Activated T-cell treated with anti-CD3 and anti-CD28 coated beads, Interleukin-2, amount 50 U/mL, for 4 hours (primary cell): ENCODE results near the gene UBAP2. TPM values are rescaled to one million over a fixed set of nuclear protein-coding genes. Genes with fewer than 3 reads are reported as not detected.

Source experiments
- ATAC-seq, 2 donors: fragments of 200-7000 bp; cut with Tn5 transposase; one replicate each; pipeline ENCODE4 v1.10.0; 2021
- DNase-seq: peaks from one replicate; pipeline ENCODE4 v3.0.0-alpha.2; 2020
- H3K27me3 Mint-ChIP-seq: one replicate; pipeline ENCODE4 v1.8.0; 2021; ENCODE audit warnings: low read depth, mixed read lengths
- H3K36me3 Mint-ChIP-seq: one replicate; pipeline ENCODE4 v1.8.0; 2022; ENCODE audit warnings: mixed read lengths; ENCODE audit not compliant: insufficient read depth
- H3K4me1 Mint-ChIP-seq: one replicate; pipeline ENCODE4 v1.8.0; 2021; ENCODE audit warnings: low read depth, mixed read lengths
- H3K4me3 Mint-ChIP-seq: one replicate; pipeline ENCODE4 v1.8.0; 2021; ENCODE audit warnings: mild to moderate bottlenecking, moderate library complexity, mixed read lengths
- H3K9me3 Mint-ChIP-seq: one replicate; pipeline ENCODE4 v1.8.0; 2021; ENCODE audit warnings: mixed read lengths
- total RNA-seq, 3 donors: library from RNA; stranded (reverse); gene quantifications; one replicate each; pipeline ENCODE4 v1.2.1, GENCODE V29; 2021

UBAP2 gene
- total RNA-seq, 3 donors from 2014 or later: 47.9 to 59.4 (median 52.3) TPM

DNA sequence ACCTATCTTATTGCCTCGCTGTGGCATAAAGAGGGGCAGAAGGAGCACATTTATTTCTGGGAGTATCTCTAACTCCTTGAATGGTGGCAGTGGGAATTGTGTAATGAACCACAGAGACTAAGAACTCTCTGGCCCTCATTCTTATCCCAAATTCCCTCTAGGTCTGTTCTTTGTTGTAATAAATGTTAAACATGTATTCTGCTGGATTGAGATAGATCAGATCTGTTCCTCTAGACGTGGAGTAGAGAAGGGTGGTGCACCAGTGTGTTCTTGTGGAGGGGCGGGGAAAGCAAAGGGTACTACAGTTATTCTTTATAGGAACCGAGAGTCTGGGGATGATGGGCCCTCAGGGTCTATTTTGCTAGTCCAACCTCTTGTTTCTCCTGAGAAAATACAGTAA, 141.3 kb downstream of the UBAP2 start:
- Mint-ChIP-seq H3K9me3 (no peaks in the 10 kb centered on the region), H3K4me3 (no peak overlapping the region), H3K27me3 (no peaks in the 10 kb centered on the region), H3K36me3 (peaks cover 7% of the 10 kb centered on the region), H3K4me1 (peaks cover 12% of the 10 kb centered on the region)
- ATAC-seq (no peak), DNase-seq (no peak)

DNA sequence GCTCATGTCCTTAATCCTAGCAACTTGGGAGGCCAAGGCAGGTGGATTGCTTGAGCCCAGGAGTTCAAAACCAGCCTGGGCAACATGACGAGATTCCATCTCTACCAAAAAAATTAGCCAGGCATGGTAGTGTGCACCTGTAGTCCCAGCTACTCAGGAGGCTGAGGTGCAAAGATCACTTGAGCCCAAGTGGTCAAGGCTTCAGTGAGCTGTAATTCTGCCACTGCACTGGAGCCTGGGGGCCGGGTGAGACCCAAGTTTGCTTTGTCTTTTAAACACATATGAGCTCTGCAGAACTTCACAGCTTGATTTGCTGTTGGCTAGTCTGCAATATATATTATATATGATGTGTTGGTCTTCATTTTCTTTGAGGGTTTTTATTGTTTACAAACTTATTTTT, 141.9 kb downstream of the UBAP2 start:
- no peak overlapping the region for H3K4me3 Mint-ChIP-seq

DNA sequence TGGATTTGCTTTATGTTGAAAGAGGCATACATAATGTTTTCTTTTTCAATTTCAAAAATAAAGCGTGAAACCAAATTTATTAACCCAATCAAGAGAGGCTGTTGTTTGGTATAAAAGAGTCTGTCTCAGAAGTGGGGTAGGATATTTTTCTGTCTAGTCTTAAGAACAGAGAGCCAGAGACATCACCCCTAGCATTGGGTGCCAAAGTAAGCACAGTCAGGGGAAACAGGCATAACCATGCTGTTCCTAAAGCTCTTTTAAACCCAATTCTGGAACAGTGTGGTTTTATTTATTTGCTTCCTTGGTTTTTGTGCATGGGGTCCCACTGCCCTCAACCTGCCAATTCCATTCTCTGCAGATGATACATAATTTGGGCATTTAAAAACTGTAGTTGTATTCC, 143.6 kb downstream of the UBAP2 start:
- no peak for ATAC-seq

More for the DNA sequence above, 141.9 kb downstream of the UBAP2 start:
- H3K27me3 Mint-ChIP-seq: no peaks in the 10 kb centered on the region
- H3K9me3 Mint-ChIP-seq: no peaks in the 10 kb centered on the region
- ATAC-seq: no peak
- peaks cover 12% of the 10 kb centered on the region for H3K4me1 Mint-ChIP-seq
- DNase-seq: no peak
- peaks cover 6% of the 10 kb centered on the region for H3K36me3 Mint-ChIP-seq

DNA sequence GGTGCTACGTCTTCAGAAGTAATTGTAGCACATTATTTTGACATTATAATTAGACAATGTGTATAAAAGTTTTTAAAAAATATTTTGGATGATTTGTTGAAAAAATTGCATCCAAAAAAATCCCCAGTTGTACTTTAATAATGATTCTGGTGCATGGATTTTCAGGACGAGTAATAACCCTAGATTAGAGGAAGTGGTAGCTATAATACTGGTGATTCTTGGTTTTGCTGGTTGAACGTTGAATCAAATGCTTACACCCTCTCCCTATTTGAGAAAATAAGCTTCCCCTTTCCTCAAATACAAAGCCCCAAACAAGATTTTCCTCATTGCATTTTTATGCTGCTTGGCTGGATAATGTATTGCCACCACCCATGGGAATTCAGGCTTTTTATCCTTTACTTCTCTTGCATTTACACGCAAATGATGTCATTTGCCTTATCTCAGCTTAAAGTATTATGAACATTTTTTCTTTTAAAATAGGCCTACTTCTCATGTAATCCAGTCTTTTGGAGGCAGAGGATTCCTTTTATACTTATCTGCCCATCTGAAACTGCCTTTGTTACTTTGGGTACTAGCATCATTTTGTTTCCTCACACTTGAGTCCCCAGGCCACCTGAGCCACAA, 145.4 kb downstream of the UBAP2 start:
- no peak overlapping the region for H3K4me3 Mint-ChIP-seq
- H3K9me3 Mint-ChIP-seq: no peaks in the 10 kb centered on the region
- DNase-seq: no peak
- ATAC-seq: no peak
- no peaks in the 10 kb centered on the region for H3K27me3 Mint-ChIP-seq
- peaks cover 12% of the 10 kb centered on the region for H3K4me1 Mint-ChIP-seq
- peaks cover 15% of the 10 kb centered on the region for H3K36me3 Mint-ChIP-seq

More for the DNA sequence above, 143.6 kb downstream of the UBAP2 start:
- H3K4me3 Mint-ChIP-seq: no peak overlapping the region
- H3K36me3 Mint-ChIP-seq: peaks cover 15% of the 10 kb centered on the region
- no peak for DNase-seq
- H3K27me3 Mint-ChIP-seq: no peaks in the 10 kb centered on the region
- H3K4me1 Mint-ChIP-seq: peaks cover 12% of the 10 kb centered on the region
- H3K9me3 Mint-ChIP-seq: no peaks in the 10 kb centered on the region

DNA sequence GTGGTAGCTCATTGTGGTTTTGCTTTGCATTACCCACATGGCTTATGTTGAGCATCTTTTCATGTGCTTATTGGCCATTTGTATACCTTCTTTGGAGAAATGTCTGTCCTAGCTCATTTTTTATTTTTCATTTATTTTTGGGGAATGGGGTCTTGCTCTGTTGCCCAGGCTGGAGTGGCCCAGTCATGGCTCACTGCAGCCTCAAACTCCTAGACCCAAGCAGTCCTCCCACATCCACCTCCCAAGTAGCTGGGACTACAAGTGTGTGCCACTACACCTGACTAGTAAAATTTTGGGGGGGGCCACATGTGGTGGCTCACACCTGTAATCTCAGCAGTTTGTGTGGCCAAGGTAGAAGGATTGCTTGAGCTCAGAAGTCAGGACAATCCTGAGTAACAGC, 154.4 kb downstream of the UBAP2 start:
- H3K27me3 Mint-ChIP-seq: no peaks in the 10 kb centered on the region

DNA sequence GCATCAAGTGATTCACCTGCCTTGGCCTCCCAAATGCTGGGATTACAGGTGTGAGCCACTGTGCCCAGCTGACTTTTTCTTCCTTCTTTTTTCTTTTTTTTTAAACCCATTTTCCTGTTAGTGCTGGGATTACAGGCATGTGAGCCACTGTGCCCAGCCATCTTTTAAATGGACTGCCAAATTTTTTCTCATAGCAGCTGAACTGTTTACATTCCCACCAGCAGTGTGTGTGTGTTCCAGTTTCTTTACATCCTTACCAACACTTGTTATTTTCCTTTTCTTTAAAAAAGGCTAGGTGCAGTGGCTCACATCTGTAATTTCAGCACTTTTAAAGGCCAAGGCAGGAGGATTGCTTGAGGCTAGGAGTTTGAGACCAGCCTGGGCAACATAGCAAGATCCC, 154.8 kb downstream of the UBAP2 start:
- DNase-seq (no peak), ATAC-seq (no peak)
- Mint-ChIP-seq H3K4me3 (no peak overlapping the region), H3K36me3 (peaks cover 12% of the 10 kb centered on the region), H3K27me3 (no peaks in the 10 kb centered on the region), H3K4me1 (peaks cover 12% of the 10 kb centered on the region), H3K9me3 (no peaks in the 10 kb centered on the region)

More for the DNA sequence above, 154.4 kb downstream of the UBAP2 start:
- H3K36me3 Mint-ChIP-seq: peaks cover 12% of the 10 kb centered on the region
- DNase-seq (no peak), ATAC-seq (no peak)
- peaks cover 12% of the 10 kb centered on the region for H3K4me1 Mint-ChIP-seq
- H3K9me3 Mint-ChIP-seq: no peaks in the 10 kb centered on the region
- no peak overlapping the region for H3K4me3 Mint-ChIP-seq

DNA sequence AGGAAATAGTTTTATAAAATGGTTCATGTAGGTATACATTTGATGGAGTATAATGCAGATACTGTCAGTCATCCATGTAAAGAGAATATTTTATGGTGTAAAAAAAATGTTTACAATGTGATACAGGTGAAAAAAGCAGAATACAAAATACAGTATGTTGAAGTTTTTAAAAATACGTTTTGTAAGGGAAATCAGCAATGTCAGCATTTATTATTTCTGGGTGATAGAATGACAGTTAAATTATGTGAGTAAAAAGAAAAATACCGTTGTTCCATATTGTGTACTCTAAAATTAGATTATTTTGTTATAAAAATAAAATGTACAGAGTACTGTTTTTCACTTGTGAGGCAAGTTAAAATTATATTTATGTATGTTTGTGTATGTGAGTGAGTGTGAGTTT, 162.7 kb downstream of the UBAP2 start:
- ATAC-seq (no peak), DNase-seq (no peak)
- Mint-ChIP-seq H3K9me3 (no peaks in the 10 kb centered on the region), H3K4me3 (no peak overlapping the region), H3K36me3 (peaks cover 12% of the 10 kb centered on the region), H3K27me3 (no peaks in the 10 kb centered on the region), H3K4me1 (peaks cover 37% of the 10 kb centered on the region)

DNA sequence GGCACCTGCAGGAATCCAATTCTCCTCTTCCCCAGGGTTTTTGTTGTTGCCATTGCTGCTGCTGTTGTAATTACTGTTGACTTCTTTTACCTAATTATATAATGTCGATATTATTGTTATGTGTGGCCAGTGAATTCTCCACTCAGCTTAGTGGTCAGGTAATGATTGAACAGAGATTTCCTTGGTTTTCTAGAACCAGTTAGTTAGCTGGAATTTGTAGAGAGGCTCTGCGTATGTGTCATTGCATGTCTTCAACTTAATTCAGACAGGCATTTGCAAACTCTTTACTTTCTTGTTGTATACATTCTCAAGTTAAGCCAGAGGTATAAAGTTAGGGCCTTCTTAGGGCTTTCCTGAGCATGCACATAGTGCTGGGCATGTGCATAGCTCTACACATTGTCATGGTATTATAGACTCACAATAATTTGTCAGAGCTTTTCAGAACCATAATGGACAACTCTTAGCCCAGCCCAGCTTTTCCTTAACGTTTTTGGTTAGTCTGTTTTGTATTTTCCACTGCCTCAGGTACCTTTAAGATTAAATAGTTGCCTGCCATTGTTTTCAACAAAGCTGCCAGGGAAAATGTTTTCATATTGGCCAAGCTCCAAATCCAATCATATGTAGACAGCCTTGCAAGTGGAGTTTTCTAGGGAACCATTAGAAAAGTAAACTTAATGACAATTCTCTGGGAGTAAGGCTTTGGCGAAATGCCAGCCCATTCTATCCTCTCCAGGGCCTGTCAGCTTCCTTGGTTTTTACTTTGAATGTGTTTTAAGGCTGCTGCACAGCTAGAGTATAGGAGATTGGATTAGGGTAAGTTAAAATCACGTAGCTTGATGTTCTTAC, 163.6 kb downstream of the UBAP2 start:
- Mint-ChIP-seq H3K4me1 (peaks cover 45% of the 10 kb centered on the region), H3K4me3 (no peak overlapping the region)

DNA sequence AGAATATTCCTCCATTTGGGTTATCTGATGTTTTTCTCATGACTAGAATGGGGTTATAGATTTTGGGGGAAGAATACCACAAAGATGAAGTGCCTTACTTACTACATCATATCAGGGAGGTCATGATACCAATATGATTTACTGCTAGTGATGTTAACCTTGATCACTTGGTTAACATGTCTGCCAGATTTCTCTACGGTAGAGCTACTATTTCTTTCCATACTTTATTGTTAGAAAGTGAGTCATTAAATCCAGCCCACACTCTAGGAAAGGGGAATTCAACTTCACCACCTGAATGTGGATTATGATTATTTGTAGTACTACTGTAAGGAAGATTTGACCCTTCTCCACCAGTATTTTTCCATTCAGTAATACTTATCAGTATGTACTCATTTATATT, 167.1 kb downstream of the UBAP2 start:
- Mint-ChIP-seq H3K27me3 (no peaks in the 10 kb centered on the region), H3K4me1 (peaks cover 64% of the 10 kb centered on the region), H3K9me3 (no peaks in the 10 kb centered on the region), H3K4me3 (peak overlapping the region; percentile 47), H3K36me3 (peaks cover 7% of the 10 kb centered on the region)
- ATAC-seq (peak; percentile 85 to 86), DNase-seq (no peak)

More for the DNA sequence above, 163.6 kb downstream of the UBAP2 start:
- ATAC-seq (no peak), DNase-seq (no peak)
- no peaks in the 10 kb centered on the region for H3K9me3 Mint-ChIP-seq
- no peaks in the 10 kb centered on the region for H3K27me3 Mint-ChIP-seq
- H3K36me3 Mint-ChIP-seq: peaks cover 10% of the 10 kb centered on the region

DNA sequence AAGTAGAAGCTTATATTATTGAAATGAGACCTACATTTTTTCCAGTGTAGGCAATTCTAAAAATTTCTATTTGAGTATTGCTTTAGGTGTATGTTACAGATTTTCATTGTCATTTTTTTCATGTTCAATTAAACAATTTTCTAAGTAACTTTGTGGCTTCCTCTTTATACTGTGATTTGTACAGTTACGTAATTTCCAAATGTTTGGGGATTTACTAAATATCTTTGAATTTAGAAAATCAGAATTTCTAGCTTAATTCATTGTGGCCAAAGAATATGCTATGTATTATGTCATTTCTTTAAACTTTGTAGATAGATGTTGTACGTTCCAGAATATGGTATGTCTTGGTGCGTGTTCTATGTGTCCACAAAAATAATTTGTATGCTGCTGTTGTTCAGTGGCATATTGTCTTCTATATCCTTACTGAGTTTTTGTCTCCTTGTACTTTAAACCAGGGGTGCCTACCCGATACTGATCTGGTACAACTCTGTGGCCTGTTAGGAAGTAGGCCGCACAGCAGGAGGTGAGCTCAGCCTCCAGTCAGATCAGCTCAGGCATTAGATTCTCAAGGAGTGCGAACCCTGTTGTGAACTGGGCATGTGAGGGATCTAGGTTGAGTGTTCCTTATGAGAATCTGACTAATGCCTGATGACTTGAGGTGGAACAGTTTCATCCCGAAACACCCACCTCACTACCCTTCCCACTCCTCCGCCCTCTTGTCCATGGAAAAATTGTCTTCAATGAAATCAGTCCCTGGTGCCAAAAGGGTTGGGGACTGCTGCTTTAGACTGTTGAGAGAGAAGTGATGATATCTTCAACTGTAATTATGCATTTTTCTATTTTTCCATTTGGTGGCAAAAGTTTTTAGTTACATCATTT, 168.2 kb downstream of the UBAP2 start:
- Mint-ChIP-seq H3K36me3 (peaks cover 7% of the 10 kb centered on the region), H3K9me3 (no peaks in the 10 kb centered on the region), H3K4me1 (peaks cover 62% of the 10 kb centered on the region), H3K27me3 (no peaks in the 10 kb centered on the region), H3K4me3 (no peak overlapping the region)
- no peak for ATAC-seq
- no peak for DNase-seq

DNA sequence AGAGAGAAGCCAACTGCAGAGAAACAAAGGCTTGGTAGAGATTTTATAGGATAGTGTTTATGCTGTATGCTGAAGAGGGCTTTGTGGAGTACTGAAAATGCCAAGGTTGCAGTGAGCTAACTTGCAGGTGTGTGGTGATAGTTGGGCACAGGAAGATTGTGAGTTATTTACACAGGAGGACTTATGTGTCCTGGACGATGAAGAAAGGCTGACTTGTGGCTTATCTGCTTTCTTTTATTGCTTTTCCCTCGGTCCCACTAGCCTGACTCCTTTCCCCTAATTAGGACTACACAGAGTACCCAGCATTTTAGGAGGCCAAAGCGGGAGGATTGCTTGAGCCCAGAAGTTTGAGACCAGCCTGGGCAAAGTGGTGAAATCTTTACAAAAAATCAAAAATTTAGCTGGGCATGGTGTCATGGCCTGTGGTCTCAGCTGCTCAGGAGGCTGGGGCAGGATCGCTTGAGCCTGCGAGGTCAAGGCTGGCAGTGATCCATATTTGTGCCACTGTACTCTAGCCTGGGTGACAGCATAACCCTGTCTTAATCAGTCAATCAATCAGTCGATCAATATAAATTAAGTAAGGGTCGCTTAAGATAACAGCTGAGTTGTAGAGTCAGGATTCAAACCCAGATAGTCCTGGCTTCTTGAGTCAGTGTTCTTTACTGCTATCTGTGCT, 169.9 kb downstream of the UBAP2 start:
- Mint-ChIP-seq H3K27me3 (no peaks in the 10 kb centered on the region), H3K9me3 (no peaks in the 10 kb centered on the region), H3K4me3 (no peak overlapping the region), H3K4me1 (peaks cover 50% of the 10 kb centered on the region), H3K36me3 (peaks cover 7% of the 10 kb centered on the region)
- ATAC-seq (no peak), DNase-seq (no peak)

DNA sequence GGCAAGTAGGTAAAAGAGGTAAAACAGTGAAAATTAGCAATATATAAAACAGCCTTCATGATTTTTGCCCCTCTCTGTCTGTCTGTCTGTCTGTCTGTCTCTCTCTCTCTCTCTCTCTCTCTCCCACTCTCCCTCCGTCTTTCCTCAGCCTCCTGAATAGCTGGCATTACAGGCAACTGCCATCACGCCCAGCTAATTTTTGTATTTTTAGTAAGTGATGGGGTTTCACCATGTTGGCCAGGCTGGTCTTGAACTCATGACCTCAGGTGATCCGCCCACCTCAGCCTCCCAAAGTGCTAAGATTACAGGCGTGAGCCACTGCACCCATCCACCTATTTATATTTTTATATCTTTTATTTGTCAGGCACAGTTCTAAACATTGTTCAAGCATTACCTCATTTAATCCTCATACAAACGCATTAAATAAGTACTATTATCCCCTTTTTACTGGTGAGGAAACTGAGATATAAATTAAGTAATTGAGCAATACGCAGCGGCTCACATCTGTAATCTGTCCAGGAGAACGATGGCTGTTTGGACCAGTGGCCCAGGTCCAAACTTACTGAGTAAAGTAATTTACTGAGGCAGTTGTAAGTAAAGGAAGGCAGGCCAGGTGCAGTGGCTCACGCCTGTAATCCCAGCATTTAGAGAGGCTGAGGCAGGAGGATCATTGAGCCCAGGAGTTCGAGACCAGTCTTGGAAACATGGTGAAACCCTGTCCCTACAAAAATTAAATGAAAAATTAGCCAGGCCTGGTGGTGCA, 170.8 kb downstream of the UBAP2 start:
- DNase-seq (no peak), ATAC-seq (no peak)
- Mint-ChIP-seq H3K27me3 (no peaks in the 10 kb centered on the region), H3K36me3 (peaks cover 4% of the 10 kb centered on the region), H3K4me3 (no peak overlapping the region), H3K9me3 (no peaks in the 10 kb centered on the region), H3K4me1 (peaks cover 42% of the 10 kb centered on the region)
